Measurements from ENCODE around the gene SLC47A2.

The SLC47A2 gene

GRCh38 chr17:19630035-19630434 lies 86.3 kb downstream of the SLC47A2 start:
- Histone ChIP-seq H3K27me3 (ENCODE audit: insufficient read depth, poor library complexity, severe bottlenecking) (no peaks in the 10 kb centered on the region), H3K27ac (replicated peaks) (no peak overlapping the region), H3K4me3 (replicated peaks; ENCODE audit: insufficient read depth, low read length) (no peak overlapping the region)
- TF ChIP-seq GABPA (IDR thresholded peaks at IDR 0.05; ENCODE audit: low read depth) (no peak), POLR2AphosphoS5 (IDR thresholded peaks at IDR 0.05; ENCODE audit: low read depth) (no peak), SPI1 (IDR thresholded peaks at IDR 0.05; ENCODE audit: borderline replicate concordance, low read depth) (no peak), CTCF (IDR thresholded peaks at IDR 0.05; ENCODE audit: insufficient read depth, low read length) (no peak)
- TF ChIP-seq, protein P1, sequence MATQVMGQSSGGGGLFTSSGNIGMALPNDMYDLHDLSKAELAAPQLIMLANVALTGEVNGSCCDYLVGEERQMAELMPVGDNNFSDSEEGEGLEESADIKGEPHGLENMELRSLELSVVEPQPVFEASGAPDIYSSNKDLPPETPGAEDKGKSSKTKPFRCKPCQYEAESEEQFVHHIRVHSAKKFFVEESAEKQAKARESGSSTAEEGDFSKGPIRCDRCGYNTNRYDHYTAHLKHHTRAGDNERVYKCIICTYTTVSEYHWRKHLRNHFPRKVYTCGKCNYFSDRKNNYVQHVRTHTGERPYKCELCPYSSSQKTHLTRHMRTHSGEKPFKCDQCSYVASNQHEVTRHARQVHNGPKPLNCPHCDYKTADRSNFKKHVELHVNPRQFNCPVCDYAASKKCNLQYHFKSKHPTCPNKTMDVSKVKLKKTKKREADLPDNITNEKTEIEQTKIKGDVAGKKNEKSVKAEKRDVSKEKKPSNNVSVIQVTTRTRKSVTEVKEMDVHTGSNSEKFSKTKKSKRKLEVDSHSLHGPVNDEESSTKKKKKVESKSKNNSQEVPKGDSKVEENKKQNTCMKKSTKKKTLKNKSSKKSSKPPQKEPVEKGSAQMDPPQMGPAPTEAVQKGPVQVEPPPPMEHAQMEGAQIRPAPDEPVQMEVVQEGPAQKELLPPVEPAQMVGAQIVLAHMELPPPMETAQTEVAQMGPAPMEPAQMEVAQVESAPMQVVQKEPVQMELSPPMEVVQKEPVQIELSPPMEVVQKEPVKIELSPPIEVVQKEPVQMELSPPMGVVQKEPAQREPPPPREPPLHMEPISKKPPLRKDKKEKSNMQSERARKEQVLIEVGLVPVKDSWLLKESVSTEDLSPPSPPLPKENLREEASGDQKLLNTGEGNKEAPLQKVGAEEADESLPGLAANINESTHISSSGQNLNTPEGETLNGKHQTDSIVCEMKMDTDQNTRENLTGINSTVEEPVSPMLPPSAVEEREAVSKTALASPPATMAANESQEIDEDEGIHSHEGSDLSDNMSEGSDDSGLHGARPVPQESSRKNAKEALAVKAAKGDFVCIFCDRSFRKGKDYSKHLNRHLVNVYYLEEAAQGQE (IDR thresholded peaks at IDR 0.05; ENCODE audit: insufficient replicate concordance, low read depth), result no peak
- DNase-seq (ENCODE audit: low read depth in 1 of 2, low spot score in 1 of 2), result no peak

DNA sequence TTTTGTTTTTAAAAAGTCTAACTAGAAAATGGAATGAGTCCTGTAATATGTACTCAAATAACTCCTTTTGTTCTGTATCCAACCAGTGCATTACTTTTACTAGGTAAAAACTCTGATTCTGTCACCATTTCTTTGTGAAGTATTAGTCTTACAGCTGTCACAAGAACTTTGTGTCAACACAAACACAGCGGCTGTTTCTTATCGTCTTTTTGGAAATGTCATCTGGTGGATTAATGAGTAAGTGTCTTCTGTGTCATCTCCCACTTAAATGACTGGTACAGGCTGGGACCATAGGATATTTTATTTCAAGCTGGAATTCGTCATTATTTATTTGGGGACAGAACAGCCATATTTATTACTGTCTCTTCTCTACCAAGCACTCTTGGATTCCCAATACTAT lies 86.9 kb downstream of the SLC47A2 start:
- DNase-seq (ENCODE audit: low read depth in 1 of 2, low spot score in 1 of 2), result no peak
- Histone ChIP-seq H3K4me3 (replicated peaks; ENCODE audit: insufficient read depth, low read length) (no peak overlapping the region), H3K27me3 (ENCODE audit: insufficient read depth, poor library complexity, severe bottlenecking) (no peaks in the 10 kb centered on the region), H3K27ac (replicated peaks) (no peak overlapping the region)
- TF ChIP-seq CTCF (IDR thresholded peaks at IDR 0.05; ENCODE audit: insufficient read depth, low read length) (no peak), SPI1 (IDR thresholded peaks at IDR 0.05; ENCODE audit: borderline replicate concordance, low read depth) (no peak), POLR2AphosphoS5 (IDR thresholded peaks at IDR 0.05; ENCODE audit: low read depth) (no peak), GABPA (IDR thresholded peaks at IDR 0.05; ENCODE audit: low read depth) (no peak)
- TF ChIP-seq, protein P1 (IDR thresholded peaks at IDR 0.05; ENCODE audit: insufficient replicate concordance, low read depth), result no peak
